ENCODE results near the gene IL15RA.

GRCh38 chr10:5945561-5946418 is 31.6 kb downstream of the IL15RA start:
- TF ChIP-seq EED (IDR thresholded peaks at IDR 0.05; ENCODE audit: low read depth) (no peak), POLR2AphosphoS5 (IDR thresholded peaks at IDR 0.05; ENCODE audit: low read length) (no peak), SMC3 (IDR thresholded peaks at IDR 0.05; ENCODE audit: borderline replicate concordance, low read length) (no peak), USF2 (IDR thresholded peaks at IDR 0.05; ENCODE audit: borderline replicate concordance, low read depth, low read length) (no peak)

Data from GM12878 (cell line).